Stimulated activated CD4-positive, alpha-beta T cell treated with anti-CD3 and anti-CD28 coated beads, Interleukin-12 subunit alpha, Interleukin-12 subunit beta, amount 100 ng/mL, for 24 hours (primary cell): ENCODE measurements around the gene TCHP.
"Not testable (repeated sequence)": the region's sequence is repeated elsewhere in the genome, so short reads cannot be mapped to it uniquely, and the experiment has no call there.

Experiments used
- DNase-seq, 2 experiments: peaks; one replicate each; pipeline ENCODE4 v3.0.0-alpha.2; 2020; ENCODE audit warnings: low read depth in 2 of 2

TCHP gene

GRCh38 chr12:109899783-109900751 lies at the start of gene TCHP:
Gene TCHP, plus strand, starts transcription at chr12:109900274. Its CDS starts 2,753 bp downstream, at chr12:109903027.
- DNase-seq: peak; percentile 55 to 57

- not testable (repeated sequence) for DNase-seq
Observed at GRCh38 chr12:109850518-109850917, 49.6 kb upstream of the TCHP start.

- no peak for DNase-seq
Observed at GRCh38 chr12:109855377-109855776, 44.7 kb upstream of the TCHP start.

- DNase-seq: no peak
Observed at GRCh38 chr12:109857715-109858114, 42.4 kb upstream of the TCHP start.

- no peak for DNase-seq
Observed at GRCh38 chr12:109858764-109859163, 41.3 kb upstream of the TCHP start.

GRCh38 chr12:109860977-109861376 lies 39.1 kb upstream of the TCHP start:
- no peak for DNase-seq

GRCh38 chr12:109861689-109862314 lies 38.3 kb upstream of the TCHP start:
- no peak for DNase-seq

- not testable (repeated sequence) for DNase-seq
Observed at GRCh38 chr12:109862491-109862890, 37.6 kb upstream of the TCHP start.

GRCh38 chr12:109863847-109864712 lies 36.0 kb upstream of the TCHP start:
- no peak for DNase-seq

GRCh38 chr12:109864916-109865315 lies 35.2 kb upstream of the TCHP start:
- no peak for DNase-seq

GRCh38 chr12:109868182-109869051 lies 31.7 kb upstream of the TCHP start:
- no peak for DNase-seq

- no peak for DNase-seq
Observed at GRCh38 chr12:109870648-109871047, 29.4 kb upstream of the TCHP start.

GRCh38 chr12:109871668-109872314 lies 28.3 kb upstream of the TCHP start:
- DNase-seq: no peak

- no peak for DNase-seq
Observed at GRCh38 chr12:109873653-109874052, 26.4 kb upstream of the TCHP start.

- no peak for DNase-seq
Observed at GRCh38 chr12:109875572-109876131, 24.4 kb upstream of the TCHP start.

GRCh38 chr12:109876406-109876805 lies 23.7 kb upstream of the TCHP start:
- DNase-seq: no peak

- no peak for DNase-seq
Observed at GRCh38 chr12:109877504-109878246, 22.4 kb upstream of the TCHP start.

- no peak for DNase-seq
Observed at GRCh38 chr12:109878247-109878625, 21.8 kb upstream of the TCHP start.

- no peak for DNase-seq
Observed at GRCh38 chr12:109878749-109879148, 21.3 kb upstream of the TCHP start.
